WTC11 (cell line): ENCODE measurements around the gene TTLL12.

Source experiments
- CREB1 ChIP-seq: sonication (generic); formaldehyde crosslinking; IDR thresholded peaks from 2 replicates; pipeline ENCODE4 v1.8.0; 2023; ENCODE audit warnings: mild to moderate bottlenecking, missing genetic modification reagents
- CREM ChIP-seq: sonication (generic); formaldehyde crosslinking; IDR thresholded peaks from 2 replicates; pipeline ENCODE4 v1.8.1; 2022; ENCODE audit warnings: mild to moderate bottlenecking, missing genetic modification reagents, moderate library complexity
- CTCF ChIP-seq: fragments of 200-600 bp; IDR thresholded peaks from 2 replicates; pipeline ENCODE4 v1.8.0; 2022; ENCODE audit warnings: antibody characterized with exemption
- EMX1 ChIP-seq: fragments of 250-450 bp; sonication (Bioruptor Pico); IDR thresholded peaks from 2 replicates; pipeline ENCODE4 v1.8.0; 2021; ENCODE audit warnings: mild to moderate bottlenecking
- ERG ChIP-seq: fragments of 250-450 bp; sonication (Bioruptor Pico); IDR thresholded peaks from 2 replicates; pipeline ENCODE4 v1.8.0; 2021; ENCODE audit warnings: mild to moderate bottlenecking
- FOXK1 ChIP-seq: sonication (generic); formaldehyde crosslinking; IDR thresholded peaks from 2 replicates; pipeline ENCODE4 v1.8.0; 2022; ENCODE audit warnings: mild to moderate bottlenecking, moderate library complexity, missing genetic modification reagents
- HMGXB4 ChIP-seq: sonication (generic); formaldehyde crosslinking; IDR thresholded peaks from 2 replicates; pipeline ENCODE4 v1.8.1; 2023; ENCODE audit warnings: mild to moderate bottlenecking, moderate library complexity, missing genetic modification reagents
- JUN ChIP-seq: sonication (generic); formaldehyde crosslinking; IDR thresholded peaks from 2 replicates; pipeline ENCODE4 v1.8.0; 2023; ENCODE audit warnings: mild to moderate bottlenecking, missing genetic modification reagents
- KAT7 ChIP-seq: sonication (generic); formaldehyde crosslinking; IDR thresholded peaks from 2 replicates; pipeline ENCODE4 v1.8.1; 2023; ENCODE audit warnings: missing genetic modification reagents, mild to moderate bottlenecking, borderline replicate concordance
- MAX ChIP-seq: sonication (generic); formaldehyde crosslinking; IDR thresholded peaks from 2 replicates; pipeline ENCODE4 v1.8.0; 2022; ENCODE audit warnings: mild to moderate bottlenecking, missing genetic modification reagents
- NFE2L1 ChIP-seq: sonication (generic); formaldehyde crosslinking; IDR thresholded peaks from 2 replicates; pipeline ENCODE4 v1.8.1; 2023; ENCODE audit warnings: missing genetic modification reagents
- USF1 ChIP-seq: sonication (generic); formaldehyde crosslinking; IDR thresholded peaks from 2 replicates; pipeline ENCODE4 v1.8.0; 2022; ENCODE audit warnings: mild to moderate bottlenecking, missing genetic modification reagents
- USF2 ChIP-seq: sonication (generic); formaldehyde crosslinking; IDR thresholded peaks from 2 replicates; pipeline ENCODE4 v1.8.1; 2023; ENCODE audit warnings: mild to moderate bottlenecking, missing genetic modification reagents, moderate library complexity
- ZNF416 ChIP-seq: fragments of 250-450 bp; sonication (Bioruptor Pico); IDR thresholded peaks from 2 replicates; pipeline ENCODE4 v1.9.0; 2021; ENCODE audit warnings: mild to moderate bottlenecking, inconsistent platforms

GRCh38 chr22:43202326-43202725 lies 15.4 kb upstream of the TTLL12 start:
- TF ChIP-seq CTCF (no peak), MAX (CRISPR knock-in tag) (no peak), KAT7 (CRISPR knock-in tag) (no peak), ZNF416 (CRISPR knock-in tag) (no peak), USF1 (CRISPR knock-in tag) (no peak), CREM (no peak), CREB1 (CRISPR knock-in tag) (no peak), FOXK1 (CRISPR knock-in tag) (no peak), USF2 (CRISPR knock-in tag) (no peak), NFE2L1 (no peak), JUN (CRISPR knock-in tag) (no peak), HMGXB4 (CRISPR knock-in tag) (no peak), ERG (CRISPR knock-in tag) (no peak), EMX1 (CRISPR knock-in tag) (no peak)
